ENCODE results near the gene PTPN2.
"Not testable (repeated sequence)": the region's sequence is repeated elsewhere in the genome, so short reads cannot be mapped to it uniquely, and the experiment has no call there.

The PTPN2 gene

DNA sequence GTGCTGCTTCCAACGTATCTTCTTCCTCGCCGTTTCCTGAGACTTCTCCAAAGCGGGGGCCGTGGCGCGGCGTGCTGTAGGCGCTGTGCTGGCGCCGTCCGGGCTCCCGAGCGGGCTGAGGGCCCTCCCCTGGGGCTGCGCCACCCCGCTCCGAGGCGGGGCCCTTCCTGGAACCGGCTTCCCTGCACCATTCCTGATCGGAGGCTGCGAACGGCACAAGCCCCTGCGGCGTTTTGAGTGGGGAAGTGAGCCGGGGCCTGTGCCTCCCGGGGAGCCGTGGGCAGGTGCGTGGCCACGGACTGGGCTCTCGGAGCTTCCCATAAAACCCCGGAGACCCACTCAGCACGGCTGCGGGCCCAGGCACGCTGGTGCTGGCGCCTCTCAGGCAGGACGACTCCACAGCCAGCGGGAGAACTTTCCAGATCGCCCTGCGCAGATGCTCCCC is 106.5 kb downstream of the PTPN2 start:
- Histone ChIP-seq H3K4me2 (ENCODE audit: insufficient read depth, low read length) (no peak overlapping the region), H3K9ac (ENCODE audit: low read depth, low read length) (no peak overlapping the region), H3K27ac (ENCODE audit: low read length) (no peak overlapping the region; the same call in 1 of the 2 replicates), H3K4me1 (ENCODE audit: insufficient read depth, low read length) (peaks cover 13% of the 10 kb centered on the region), H2AFZ (ENCODE audit: low read depth, low read length) (no peak overlapping the region), H3K79me2 (ENCODE audit: insufficient read depth, low read length) (peaks cover 38% of the 10 kb centered on the region), H3K4me3 (ENCODE audit: low read depth in 1 of 2, low read length in 2 of 2) (no peak overlapping the region), H3K9me3 (ENCODE audit: insufficient read depth, low read length, severe bottlenecking) (peaks cover 6% of the 10 kb centered on the region), H4K20me1 (ENCODE audit: insufficient read depth, low read length) (peaks cover 13% of the 10 kb centered on the region; the same call in 1 of the 2 replicates), H3K36me3 (ENCODE audit: insufficient read depth, low read length) (peaks cover 16% of the 10 kb centered on the region), H3K27me3 (ENCODE audit: insufficient read depth, low read length, poor library complexity) (no peaks in the 10 kb centered on the region)
- TF ChIP-seq EZH2 (IDR thresholded peaks at IDR 0.05; ENCODE audit: borderline replicate concordance, low read depth, low read length, severe bottlenecking) = no peak
- TF ChIP-seq, protein P1, sequence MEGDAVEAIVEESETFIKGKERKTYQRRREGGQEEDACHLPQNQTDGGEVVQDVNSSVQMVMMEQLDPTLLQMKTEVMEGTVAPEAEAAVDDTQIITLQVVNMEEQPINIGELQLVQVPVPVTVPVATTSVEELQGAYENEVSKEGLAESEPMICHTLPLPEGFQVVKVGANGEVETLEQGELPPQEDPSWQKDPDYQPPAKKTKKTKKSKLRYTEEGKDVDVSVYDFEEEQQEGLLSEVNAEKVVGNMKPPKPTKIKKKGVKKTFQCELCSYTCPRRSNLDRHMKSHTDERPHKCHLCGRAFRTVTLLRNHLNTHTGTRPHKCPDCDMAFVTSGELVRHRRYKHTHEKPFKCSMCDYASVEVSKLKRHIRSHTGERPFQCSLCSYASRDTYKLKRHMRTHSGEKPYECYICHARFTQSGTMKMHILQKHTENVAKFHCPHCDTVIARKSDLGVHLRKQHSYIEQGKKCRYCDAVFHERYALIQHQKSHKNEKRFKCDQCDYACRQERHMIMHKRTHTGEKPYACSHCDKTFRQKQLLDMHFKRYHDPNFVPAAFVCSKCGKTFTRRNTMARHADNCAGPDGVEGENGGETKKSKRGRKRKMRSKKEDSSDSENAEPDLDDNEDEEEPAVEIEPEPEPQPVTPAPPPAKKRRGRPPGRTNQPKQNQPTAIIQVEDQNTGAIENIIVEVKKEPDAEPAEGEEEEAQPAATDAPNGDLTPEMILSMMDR (IDR thresholded peaks at IDR 0.05; ENCODE audit: borderline replicate concordance, extremely low read depth, low read length, poor library complexity, severe bottlenecking) = no peak
- DNase-seq = no peak
- no peak for ATAC-seq (ENCODE audit: insufficient read depth, low read depth)

GRCh38 chr18:12776821-12777471 is 107.1 kb downstream of the PTPN2 start:
- TF ChIP-seq EZH2 (IDR thresholded peaks at IDR 0.05; ENCODE audit: borderline replicate concordance, low read depth, low read length, severe bottlenecking) = no peak
- TF ChIP-seq, protein P1 (IDR thresholded peaks at IDR 0.05; ENCODE audit: borderline replicate concordance, extremely low read depth, low read length, poor library complexity, severe bottlenecking) = no peak
- H3K9me3 ChIP-seq (ENCODE audit: insufficient read depth, low read length, severe bottlenecking) = peaks cover 6% of the 10 kb centered on the region
- H3K27me3 ChIP-seq (ENCODE audit: insufficient read depth, low read length, poor library complexity) = no peaks in the 10 kb centered on the region
- no peak overlapping the region for H3K4me3 ChIP-seq (ENCODE audit: low read depth in 1 of 2, low read length in 2 of 2)
- H3K27ac ChIP-seq (ENCODE audit: low read length) = peak overlapping the region; percentile 94; the same call in 1 of the 2 replicates
- no peak overlapping the region for H3K9ac ChIP-seq (ENCODE audit: low read depth, low read length)
- peaks cover 19% of the 10 kb centered on the region for H3K4me1 ChIP-seq (ENCODE audit: insufficient read depth, low read length)
- ATAC-seq (ENCODE audit: insufficient read depth, low read depth) = no peak
- H3K36me3 ChIP-seq (ENCODE audit: insufficient read depth, low read length) = peaks cover 20% of the 10 kb centered on the region
- H4K20me1 ChIP-seq (ENCODE audit: insufficient read depth, low read length) = peaks cover 16% of the 10 kb centered on the region; the same call in 1 of the 2 replicates
- H2AFZ ChIP-seq (ENCODE audit: low read depth, low read length) = no peak overlapping the region
- peaks cover 44% of the 10 kb centered on the region for H3K79me2 ChIP-seq (ENCODE audit: insufficient read depth, low read length)
- no peak for DNase-seq
- H3K4me2 ChIP-seq (ENCODE audit: insufficient read depth, low read length) = no peak overlapping the region

GRCh38 chr18:12776415-12776814 is 107.6 kb downstream of the PTPN2 start:
- ATAC-seq (ENCODE audit: insufficient read depth, low read depth); H3K9ac ChIP-seq (ENCODE audit: low read depth, low read length); DNase-seq; H2AFZ ChIP-seq (ENCODE audit: low read depth, low read length); H3K27me3 ChIP-seq (ENCODE audit: insufficient read depth, low read length, poor library complexity); H3K9me3 ChIP-seq (ENCODE audit: insufficient read depth, low read length, severe bottlenecking): not testable (repeated sequence)
- peaks cover 22% of the 10 kb centered on the region; the same call in 1 of the 2 replicates for H4K20me1 ChIP-seq (ENCODE audit: insufficient read depth, low read length)
- peaks cover 49% of the 10 kb centered on the region for H3K79me2 ChIP-seq (ENCODE audit: insufficient read depth, low read length)
- H3K36me3 ChIP-seq (ENCODE audit: insufficient read depth, low read length) = peaks cover 26% of the 10 kb centered on the region
- peaks cover 24% of the 10 kb centered on the region for H3K4me1 ChIP-seq (ENCODE audit: insufficient read depth, low read length)
- H3K4me2 ChIP-seq (ENCODE audit: insufficient read depth, low read length) = 0 out of 2 replicates have a peak overlapping the region, but pooled peaks have one; percentile 58
- H3K27ac ChIP-seq (ENCODE audit: low read length) = peak overlapping the region; percentile 94
- peak overlapping the region in 1 of 2 experiments; percentile 72; a peak in 2 of 4 replicates for H3K4me3 ChIP-seq (ENCODE audit: low read depth in 1 of 2, low read length in 2 of 2)

- H3K9me3 ChIP-seq (ENCODE audit: insufficient read depth, low read length, severe bottlenecking) = peaks cover 6% of the 10 kb centered on the region
- peak overlapping the region; percentile 65 for H2AFZ ChIP-seq (ENCODE audit: low read depth, low read length)
- peak overlapping the region; percentile 72 to 94 for H3K4me3 ChIP-seq (ENCODE audit: low read depth in 1 of 2, low read length in 2 of 2)
- H3K4me1 ChIP-seq (ENCODE audit: insufficient read depth, low read length) = peaks cover 38% of the 10 kb centered on the region
- H3K79me2 ChIP-seq (ENCODE audit: insufficient read depth, low read length) = peaks cover 63% of the 10 kb centered on the region
- ATAC-seq (ENCODE audit: insufficient read depth, low read depth) (peak; percentile 38), DNase-seq (peak; percentile 65)
- TF ChIP-seq, protein P1 (IDR thresholded peaks at IDR 0.05; ENCODE audit: borderline replicate concordance, extremely low read depth, low read length, poor library complexity, severe bottlenecking) = no peak
- TF ChIP-seq EZH2 (IDR thresholded peaks at IDR 0.05; ENCODE audit: borderline replicate concordance, low read depth, low read length, severe bottlenecking) = no peak
- H3K27ac ChIP-seq (ENCODE audit: low read length) = peak overlapping the region; percentile 94
- peaks cover 34% of the 10 kb centered on the region for H4K20me1 ChIP-seq (ENCODE audit: insufficient read depth, low read length)
- H3K4me2 ChIP-seq (ENCODE audit: insufficient read depth, low read length) = peak overlapping the region; percentile 58
- peaks cover 39% of the 10 kb centered on the region for H3K36me3 ChIP-seq (ENCODE audit: insufficient read depth, low read length)
- H3K27me3 ChIP-seq (ENCODE audit: insufficient read depth, low read length, poor library complexity) = no peaks in the 10 kb centered on the region
- peak overlapping the region; percentile 80 for H3K9ac ChIP-seq (ENCODE audit: low read depth, low read length)
Measured at GRCh38 chr18:12774982-12775381, 109.1 kb downstream of the PTPN2 start.
